HG02938 (cell line): ENCODE results near the gene KIAA0825.

Experiments used
- ATAC-seq: cut with Tn5 transposase; IDR thresholded peaks from one replicate; pipeline ENCODE4 v1.9.1; 2021; ENCODE audit warnings: mild to moderate bottlenecking, moderate library complexity; ENCODE audit not compliant: unreplicated experiment

KIAA0825 gene

GRCh38 chr5:94457788-94458187 is 160.6 kb downstream of the KIAA0825 start:
- no peak for ATAC-seq

DNA sequence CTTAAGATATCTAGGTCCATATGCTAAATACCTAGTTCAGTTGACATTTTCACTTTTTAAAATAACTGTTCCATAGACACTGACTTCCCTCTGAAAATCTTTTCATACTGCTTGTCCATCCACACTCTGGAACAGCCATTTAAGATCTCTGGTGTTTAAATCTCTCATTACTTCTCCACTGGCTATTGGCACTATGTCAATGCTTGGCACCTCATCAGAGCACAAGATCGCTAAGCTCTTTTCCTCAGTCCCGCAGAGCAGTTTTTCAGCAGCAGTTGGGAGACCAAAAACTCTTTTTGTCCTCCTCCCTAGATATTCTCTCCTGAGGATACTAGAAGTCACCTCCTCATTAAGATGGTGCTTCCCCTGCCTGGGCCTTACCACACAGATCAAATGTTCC is 172.7 kb downstream of the KIAA0825 start:
- no peak for ATAC-seq

DNA sequence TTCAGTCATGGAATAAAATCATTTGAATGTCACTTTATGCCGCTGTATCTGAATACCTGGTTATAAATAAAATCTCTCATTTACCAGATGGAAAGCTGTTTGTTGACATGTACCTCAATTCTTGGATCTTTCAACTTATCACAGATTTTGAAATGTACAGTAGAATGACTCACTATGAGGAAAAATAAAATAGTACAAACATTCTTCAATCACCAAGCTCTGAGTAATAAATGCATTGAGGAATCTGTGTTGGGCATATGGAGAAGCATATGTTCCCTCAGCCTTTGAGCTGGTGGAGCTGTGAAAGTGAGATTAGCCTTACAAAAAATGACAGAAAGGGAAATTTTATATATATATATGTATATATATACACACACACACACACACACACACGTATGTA is 175.4 kb downstream of the KIAA0825 start:
- no peak for ATAC-seq

- ATAC-seq = no peak
These were observed 176.3 kb downstream of the KIAA0825 start for GRCh38 chr5:94442076-94442475.

DNA sequence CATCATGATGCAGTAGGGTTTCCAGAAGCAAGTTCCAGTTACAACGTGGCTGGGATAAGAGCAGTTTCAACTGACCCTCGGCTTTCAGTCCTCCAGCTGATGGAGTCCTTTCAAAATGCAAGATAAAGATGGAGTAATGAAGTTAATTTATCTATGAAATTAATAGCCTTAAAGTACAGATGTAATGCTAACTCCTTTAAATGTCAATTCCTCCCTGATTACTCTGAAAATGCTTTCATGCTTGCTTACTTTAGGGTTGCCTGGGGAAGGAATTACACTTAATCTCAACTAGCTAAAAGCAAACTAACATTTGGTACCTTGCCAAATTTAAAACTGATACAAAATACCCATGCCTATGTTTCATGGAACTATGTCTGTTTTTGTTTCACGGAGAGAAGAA is 178.4 kb downstream of the KIAA0825 start:
- no peak for ATAC-seq

GRCh38 chr5:94433397-94434163 is 184.8 kb downstream of the KIAA0825 start:
- no peak for ATAC-seq

DNA sequence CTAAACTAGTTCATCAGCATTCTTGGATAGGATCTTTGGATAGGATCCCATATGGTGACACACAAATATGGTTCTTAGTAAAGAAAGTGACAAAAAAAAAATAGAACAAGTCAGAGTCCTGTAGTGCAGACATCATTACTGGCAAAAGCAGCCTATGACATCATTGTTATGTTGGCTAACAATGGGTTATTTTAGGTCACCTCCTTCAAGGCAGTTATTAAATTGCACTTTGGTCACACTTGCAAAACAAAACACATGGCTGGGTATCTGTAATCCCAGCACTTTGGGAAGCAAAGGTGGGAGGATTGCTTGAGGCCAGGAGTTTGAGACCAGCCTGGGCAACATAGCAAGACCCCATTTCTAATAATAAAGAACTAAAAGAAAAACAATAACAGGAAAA is 185.9 kb downstream of the KIAA0825 start:
- no peak for ATAC-seq

DNA sequence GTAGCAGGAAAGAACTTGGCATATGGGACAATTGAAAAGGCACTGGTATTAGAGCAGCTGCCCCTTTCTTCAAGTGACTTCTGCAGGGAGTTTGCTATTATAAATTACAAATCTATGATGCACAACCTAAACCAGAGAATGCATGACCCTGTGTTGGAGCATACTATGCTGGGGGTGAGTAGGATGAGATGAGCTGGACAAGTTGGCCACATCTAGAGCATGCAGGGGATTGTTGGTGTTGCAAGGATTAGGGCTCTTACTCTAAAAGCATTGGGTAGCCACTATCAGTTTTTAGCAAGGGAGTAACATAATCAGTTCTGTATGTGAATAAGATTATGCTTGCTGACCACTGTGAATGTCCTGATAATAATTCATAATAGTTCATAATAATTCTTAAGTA is 186.7 kb downstream of the KIAA0825 start:
- no peak for ATAC-seq

DNA sequence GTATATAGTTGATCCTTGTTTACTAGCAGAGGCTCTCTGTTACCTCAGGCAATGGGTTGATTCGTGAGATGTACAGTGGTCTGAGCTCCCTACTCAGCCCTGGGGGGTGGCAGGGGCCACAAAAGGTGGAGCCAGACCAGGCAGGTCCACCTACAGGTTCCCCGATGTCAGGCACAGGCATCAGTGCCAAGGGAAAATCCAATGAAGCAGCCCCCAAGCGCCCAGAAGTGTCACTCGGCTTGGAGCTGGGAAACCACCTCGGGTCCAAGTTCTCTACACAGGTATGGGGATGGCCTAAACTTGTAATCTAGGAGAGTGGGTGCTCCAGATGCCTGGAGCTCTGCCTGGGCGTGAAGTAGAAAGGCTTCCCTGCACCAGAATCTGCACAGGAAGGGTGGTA is 188.8 kb downstream of the KIAA0825 start:
- no peak for ATAC-seq

GRCh38 chr5:94425396-94425795 is 193.0 kb downstream of the KIAA0825 start:
- no peak for ATAC-seq

DNA sequence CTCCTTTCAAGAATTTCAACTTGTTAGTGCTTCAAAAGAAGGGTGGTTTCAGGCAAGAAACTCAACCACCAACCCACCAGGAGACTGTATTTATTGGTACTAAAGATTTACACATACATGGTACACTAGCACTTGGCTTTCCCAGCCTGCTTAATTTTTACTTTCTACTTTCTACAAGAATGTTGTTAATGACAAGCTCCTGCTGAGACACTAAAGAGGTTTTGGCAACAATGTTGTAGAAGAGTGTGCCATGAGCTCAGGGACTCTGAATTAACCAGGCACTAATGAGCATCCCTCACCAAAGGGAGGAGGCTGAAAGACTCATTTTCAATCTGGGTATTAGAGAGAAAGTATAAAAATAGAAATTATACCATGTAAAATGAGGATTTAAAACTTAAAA is 195.0 kb downstream of the KIAA0825 start:
- no peak for ATAC-seq

- no peak for ATAC-seq
These were observed 195.6 kb downstream of the KIAA0825 start for GRCh38 chr5:94422812-94423211.

DNA sequence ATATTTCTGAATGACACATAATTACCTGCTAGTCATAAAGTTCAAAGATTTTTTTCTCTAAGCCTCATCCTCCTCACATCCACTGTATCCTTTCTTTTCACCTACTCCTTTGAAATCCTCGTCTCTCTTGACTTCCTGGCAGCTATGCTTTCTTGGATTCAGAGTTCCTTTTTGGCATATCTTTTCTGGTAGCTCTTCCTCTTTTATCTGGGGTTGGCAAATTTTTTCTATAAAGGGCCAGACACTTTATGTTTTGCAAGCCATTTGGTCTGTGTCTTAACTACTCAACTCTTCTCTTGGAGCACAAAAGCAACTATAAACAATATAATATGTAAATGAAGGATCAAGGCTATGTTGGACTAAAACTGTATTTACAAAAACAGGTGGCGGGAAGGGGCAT is 197.5 kb downstream of the KIAA0825 start:
- ATAC-seq = no peak

DNA sequence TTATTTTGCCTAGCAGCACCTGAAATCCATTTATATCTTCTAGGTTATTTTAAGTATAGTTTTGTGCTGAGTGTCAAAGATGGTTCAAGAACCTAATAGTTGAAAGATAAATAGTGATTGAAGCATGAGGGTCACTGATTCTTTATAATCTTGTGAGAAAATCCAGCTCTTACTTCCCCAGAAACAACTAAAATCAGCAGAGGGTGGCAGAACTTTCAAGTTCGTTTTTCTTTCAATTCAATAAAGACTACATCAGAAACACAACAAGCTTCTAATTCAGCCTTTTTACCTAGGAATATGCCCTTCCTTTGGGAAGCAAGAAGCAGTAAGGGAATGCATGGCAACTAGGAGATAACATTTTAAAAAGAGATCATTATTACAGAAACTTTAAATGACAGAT is 202.6 kb downstream of the KIAA0825 start:
- no peak for ATAC-seq

- no peak for ATAC-seq
These were observed 209.0 kb downstream of the KIAA0825 start for GRCh38 chr5:94409440-94409839.

- no peak for ATAC-seq
These were observed 211.4 kb downstream of the KIAA0825 start for GRCh38 chr5:94407023-94407422.

DNA sequence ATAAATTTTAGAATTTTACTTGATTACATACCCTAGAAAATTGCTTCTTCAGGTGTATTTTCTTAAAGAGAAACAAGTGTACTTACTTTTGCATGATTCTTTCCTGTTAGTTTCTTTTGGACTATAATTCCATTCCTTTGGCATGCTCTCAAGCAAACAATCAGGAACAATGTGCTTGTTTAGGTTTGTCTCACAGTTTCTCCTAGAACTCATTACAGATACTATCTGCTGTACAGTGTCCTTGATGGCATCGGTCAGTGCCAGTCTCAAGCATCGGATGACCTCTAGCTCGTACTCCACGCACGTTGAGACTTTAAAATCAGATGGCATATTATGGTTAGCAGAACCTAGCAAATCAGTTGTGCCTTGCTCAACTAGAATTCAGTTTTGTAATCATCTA is 214.9 kb downstream of the KIAA0825 start:
- ATAC-seq = no peak

GRCh38 chr5:94402096-94402495 is 216.3 kb downstream of the KIAA0825 start:
- no peak for ATAC-seq

DNA sequence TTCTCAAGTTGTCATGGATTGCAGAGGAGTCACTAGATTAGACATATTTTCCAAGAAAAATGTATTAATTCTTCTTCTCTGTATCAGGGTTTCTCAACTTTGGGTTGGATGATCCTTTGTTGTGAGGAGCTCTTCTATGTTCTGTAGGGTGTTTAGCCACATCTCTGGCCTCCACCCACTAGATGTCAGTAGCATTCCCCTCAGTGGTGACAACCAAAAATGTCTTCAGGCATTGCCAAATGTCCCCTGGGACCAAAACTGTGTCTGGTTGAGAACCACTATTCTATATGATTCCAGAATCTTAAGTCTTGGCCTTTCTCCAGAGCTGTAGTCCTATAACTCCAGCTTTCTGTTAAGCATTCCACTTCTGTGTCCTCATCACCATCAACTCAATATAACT is 220.9 kb downstream of the KIAA0825 start:
- no peak for ATAC-seq

- no peak for ATAC-seq
These were observed 221.7 kb downstream of the KIAA0825 start for GRCh38 chr5:94396687-94397086.

DNA sequence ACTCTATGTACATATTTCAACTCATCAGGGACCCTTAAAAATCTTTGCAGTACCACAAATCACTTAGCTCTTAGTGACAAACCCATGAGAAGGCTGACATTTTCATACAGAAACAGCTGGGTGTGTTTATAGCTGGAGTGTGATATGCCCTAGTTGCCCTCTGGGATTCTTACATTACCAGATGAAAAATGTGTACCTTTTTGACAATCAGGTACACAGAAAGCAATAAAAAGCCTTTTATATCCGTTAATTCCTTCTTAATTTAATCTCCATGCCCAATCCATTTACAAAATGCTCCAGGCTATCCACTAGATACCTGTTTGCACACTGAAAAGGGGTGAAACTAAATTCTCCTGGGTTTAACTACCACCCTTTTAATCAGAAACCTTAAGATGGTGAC is 222.9 kb downstream of the KIAA0825 start:
- ATAC-seq = no peak

GRCh38 chr5:94391996-94392395 is 226.4 kb downstream of the KIAA0825 start:
- ATAC-seq = no peak

DNA sequence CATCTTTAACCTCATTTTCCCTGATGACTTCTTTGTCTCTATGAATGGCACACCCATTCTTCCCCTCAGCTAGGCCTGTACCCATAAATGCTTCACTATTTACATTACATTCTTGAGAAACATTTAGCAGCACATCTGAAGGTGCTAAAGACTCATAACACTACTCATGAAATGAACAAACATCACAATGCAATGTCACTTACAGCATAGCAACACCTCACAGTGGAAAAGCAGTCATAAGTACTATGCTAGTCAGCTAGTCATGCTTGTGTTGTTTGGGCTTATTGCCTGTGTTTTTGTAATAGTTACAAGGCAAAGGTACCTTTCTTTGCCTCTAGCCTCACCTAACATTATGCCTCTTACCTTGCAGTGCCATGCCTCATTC is 228.9 kb downstream of the KIAA0825 start:
- no peak for ATAC-seq
